Measurements from ENCODE around the gene SLC35D1.

DNA sequence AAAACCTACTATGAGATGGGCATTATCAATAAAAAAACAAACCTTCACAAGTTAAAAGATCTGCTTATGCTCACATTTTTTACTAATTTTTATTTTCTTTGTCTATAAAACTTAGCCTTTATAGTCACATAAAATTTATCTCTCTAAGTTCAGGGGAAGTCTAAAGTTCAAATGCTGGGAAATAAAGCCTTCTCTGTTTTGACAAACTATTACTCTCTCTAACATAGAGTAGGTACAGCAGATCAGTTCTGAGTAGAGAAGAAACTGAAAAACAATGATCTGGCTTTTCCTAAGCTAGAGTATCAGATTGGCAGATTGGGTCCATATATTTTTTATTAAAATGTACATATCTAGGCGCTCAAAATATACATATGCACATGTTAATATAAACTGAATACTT is 49.6 kb upstream of the SLC35D1 start:
- TF ChIP-seq, protein P1, sequence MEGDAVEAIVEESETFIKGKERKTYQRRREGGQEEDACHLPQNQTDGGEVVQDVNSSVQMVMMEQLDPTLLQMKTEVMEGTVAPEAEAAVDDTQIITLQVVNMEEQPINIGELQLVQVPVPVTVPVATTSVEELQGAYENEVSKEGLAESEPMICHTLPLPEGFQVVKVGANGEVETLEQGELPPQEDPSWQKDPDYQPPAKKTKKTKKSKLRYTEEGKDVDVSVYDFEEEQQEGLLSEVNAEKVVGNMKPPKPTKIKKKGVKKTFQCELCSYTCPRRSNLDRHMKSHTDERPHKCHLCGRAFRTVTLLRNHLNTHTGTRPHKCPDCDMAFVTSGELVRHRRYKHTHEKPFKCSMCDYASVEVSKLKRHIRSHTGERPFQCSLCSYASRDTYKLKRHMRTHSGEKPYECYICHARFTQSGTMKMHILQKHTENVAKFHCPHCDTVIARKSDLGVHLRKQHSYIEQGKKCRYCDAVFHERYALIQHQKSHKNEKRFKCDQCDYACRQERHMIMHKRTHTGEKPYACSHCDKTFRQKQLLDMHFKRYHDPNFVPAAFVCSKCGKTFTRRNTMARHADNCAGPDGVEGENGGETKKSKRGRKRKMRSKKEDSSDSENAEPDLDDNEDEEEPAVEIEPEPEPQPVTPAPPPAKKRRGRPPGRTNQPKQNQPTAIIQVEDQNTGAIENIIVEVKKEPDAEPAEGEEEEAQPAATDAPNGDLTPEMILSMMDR (IDR thresholded peaks at IDR 0.05), result no peak
- TF ChIP-seq POLR2A (IDR thresholded peaks at IDR 0.05), result no peak

All from upper lobe of left lung (tissue), 4 donors.